D721Med (cell line): ENCODE results near the gene RAB40C.
A peak's percentile ranks its signal among the peaks of the same experiment; 100 is the strongest.

Source experiments
- DNase-seq: peaks from one replicate; pipeline ENCODE4 v3.0.0; 2011; ENCODE audit warnings: low spot score; ENCODE audit not compliant: insufficient read length
- FAIRE-seq: peaks from 2 replicates; lab custom pipeline; 2011; peaks lifted over from hg19 to GRCh38; lab: Jason Lieb, UNC
- TF ChIP-seq, protein P1 (sequence below): IDR thresholded peaks from 2 replicates; pipeline ENCODE4 v1.5.1; 2012; ENCODE audit warnings: mild to moderate bottlenecking, control low read depth; ENCODE audit not compliant: insufficient read depth; ENCODE audit errors: missing control alignments

Gene RAB40C

GRCh38 chr16:565419-566330 lies 24.2 kb upstream of the RAB40C start:
- DNase-seq: no peak
- TF ChIP-seq, protein P1, sequence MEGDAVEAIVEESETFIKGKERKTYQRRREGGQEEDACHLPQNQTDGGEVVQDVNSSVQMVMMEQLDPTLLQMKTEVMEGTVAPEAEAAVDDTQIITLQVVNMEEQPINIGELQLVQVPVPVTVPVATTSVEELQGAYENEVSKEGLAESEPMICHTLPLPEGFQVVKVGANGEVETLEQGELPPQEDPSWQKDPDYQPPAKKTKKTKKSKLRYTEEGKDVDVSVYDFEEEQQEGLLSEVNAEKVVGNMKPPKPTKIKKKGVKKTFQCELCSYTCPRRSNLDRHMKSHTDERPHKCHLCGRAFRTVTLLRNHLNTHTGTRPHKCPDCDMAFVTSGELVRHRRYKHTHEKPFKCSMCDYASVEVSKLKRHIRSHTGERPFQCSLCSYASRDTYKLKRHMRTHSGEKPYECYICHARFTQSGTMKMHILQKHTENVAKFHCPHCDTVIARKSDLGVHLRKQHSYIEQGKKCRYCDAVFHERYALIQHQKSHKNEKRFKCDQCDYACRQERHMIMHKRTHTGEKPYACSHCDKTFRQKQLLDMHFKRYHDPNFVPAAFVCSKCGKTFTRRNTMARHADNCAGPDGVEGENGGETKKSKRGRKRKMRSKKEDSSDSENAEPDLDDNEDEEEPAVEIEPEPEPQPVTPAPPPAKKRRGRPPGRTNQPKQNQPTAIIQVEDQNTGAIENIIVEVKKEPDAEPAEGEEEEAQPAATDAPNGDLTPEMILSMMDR: no peak
- no peak for FAIRE-seq

GRCh38 chr16:566475-567372 lies 23.1 kb upstream of the RAB40C start, which contains the start of gene NHLRC4:
Gene NHLRC4, plus strand, starts transcription at chr16:567005. Its CDS starts 1,043 bp downstream, at chr16:568048.
- FAIRE-seq (no peak), DNase-seq (no peak)
- TF ChIP-seq, protein P1: no peak

DNA sequence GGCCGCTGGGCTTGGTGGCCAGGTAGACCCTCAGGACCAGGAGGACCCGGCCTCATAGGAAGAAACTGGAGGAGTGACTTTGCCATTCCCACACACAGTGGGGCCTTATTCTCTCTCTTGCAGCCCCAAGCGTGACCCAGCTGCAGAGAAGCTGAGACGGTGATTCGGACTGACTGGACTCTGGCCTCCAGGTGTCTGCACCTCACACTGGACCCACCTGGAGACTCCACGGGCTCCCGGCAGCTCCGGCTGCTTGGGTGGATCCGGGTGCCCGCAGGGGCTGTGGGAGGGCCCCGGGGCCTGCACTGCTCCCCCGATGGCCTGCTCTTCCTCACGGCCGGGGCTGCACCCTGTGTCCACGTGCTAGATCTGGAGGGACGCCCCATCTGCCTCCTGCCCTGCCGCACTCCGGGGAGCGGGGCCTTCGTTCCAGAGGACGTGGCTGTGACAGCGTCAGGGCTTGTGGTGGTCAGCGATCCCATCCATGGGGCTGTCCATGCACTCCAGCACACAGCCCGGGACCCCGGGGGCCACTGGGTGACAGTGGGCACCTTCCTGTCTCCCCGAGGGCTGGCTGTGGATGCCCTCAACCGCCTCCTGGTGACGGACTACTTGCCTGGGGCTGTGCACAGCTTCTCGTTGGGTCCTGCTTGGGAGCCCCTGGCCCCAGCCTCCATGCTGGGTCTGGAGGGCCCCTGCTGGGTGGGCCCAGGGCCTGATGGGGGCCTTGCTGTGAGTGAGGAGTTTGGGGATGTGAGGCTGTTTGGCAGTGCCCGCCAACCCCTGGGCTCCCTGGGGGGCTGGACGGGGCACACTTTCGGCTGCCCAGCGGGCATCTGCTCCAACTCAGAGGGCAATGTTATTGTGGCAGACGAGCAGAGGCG lies 22.3 kb upstream of the RAB40C start:
- FAIRE-seq: no peak
- TF ChIP-seq, protein P1: no peak
- no peak for DNase-seq

GRCh38 chr16:568401-569258 lies 21.2 kb upstream of the RAB40C start:
- TF ChIP-seq, protein P1: no peak
- DNase-seq: no peak
- no peak for FAIRE-seq

- DNase-seq (peak; percentile 89), FAIRE-seq (no peak)
- TF ChIP-seq, protein P1: no peak
Observed at GRCh38 chr16:569445-570254, 20.2 kb upstream of the RAB40C start, which contains the start of gene PIGQ. Gene PIGQ, plus strand, starts transcription at chr16:569968. Its CDS starts 4,107 bp downstream, at chr16:574075.
